Stimulated activated CD8-positive, alpha-beta memory T cell treated with anti-CD3 and anti-CD28 coated beads, Interleukin-12 subunit alpha, Interleukin-12 subunit beta, amount 100 ng/mL, for 24 hours (primary cell): ENCODE measurements around the gene GFOD1.

Experiments used
- DNase-seq: peaks from one replicate; pipeline ENCODE4 v3.0.0-alpha.2; 2020; ENCODE audit errors: extremely low read depth

Gene GFOD1

DNA sequence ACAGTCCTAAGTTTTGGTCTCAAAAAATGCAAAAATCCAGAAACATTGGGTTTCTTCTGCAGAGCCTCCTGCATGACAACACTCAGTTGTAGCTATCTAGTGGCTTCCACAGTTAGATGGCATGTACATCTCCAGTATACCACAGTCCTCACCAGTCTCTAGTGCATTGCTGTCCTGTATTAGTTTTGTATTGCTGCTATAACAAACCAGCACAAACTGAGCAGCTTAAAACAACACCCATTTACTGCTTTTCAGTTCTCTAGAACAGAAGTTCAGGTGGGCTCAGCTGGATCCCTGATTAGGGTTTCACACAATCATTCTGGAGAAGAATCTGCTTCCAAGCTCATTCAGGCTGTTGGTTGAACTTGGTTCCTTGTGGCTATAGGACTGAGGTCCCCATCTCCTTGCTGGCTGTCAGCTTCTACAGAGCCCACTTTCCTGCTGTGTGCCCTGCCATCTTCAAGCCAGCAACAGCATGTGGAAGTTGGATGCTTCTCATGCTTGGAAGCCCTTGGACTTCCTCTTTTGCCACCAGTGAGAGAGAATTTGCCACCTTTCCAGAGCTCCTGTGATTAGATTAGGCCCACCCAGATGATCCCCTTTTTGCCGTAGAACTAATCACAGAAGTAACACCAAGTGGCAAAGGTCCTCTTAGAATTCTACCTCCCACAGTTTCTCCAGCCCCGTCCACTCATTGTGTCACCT, 110.2 kb downstream of the GFOD1 start:
- DNase-seq = no peak

DNA sequence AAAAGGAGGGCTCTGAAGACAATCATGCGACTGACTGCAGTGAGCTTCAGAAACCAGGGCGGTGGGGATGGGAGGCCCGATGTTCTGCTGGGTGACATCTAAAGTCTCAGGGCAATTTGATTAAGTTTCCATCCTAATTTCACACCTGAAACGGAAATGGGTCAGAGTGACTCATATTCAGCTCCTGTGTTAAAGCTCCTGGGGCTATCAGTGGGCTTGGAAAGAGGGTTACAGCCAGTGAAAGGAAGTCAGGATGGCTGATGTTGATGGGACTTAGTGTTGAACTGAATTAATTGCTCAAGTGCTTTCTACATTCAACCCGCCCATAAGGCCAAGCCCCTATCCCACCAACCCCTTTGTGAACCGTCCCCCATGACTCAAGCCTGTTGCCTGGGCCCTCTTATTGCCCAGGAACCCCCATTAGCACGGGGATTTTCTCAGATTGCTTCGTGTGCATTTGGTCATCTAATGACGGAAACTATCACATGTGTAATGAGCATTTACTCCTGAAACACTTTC, 112.0 kb downstream of the GFOD1 start:
- peak; percentile 19 for DNase-seq

- no peak for DNase-seq
Observed at GRCh38 chr6:13373919-13374318, 113.5 kb downstream of the GFOD1 start.

DNA sequence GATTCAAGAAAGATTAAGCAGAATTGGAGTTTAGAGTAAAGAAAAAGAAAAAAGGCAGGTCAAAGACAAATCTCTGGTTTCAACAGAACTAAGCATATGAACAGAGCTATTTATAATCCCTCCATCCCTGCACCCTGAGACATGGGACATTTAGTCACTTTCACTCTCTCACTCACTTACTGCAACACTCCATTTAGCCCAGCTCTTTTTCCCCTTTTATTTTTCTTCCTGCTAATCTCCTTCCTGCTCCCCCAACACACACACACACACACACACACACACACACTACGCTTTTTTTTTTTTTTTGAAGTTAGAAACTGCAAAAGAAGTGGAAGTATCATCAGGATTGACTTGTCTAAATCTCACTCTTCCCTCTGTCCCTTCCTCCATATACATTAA, 113.9 kb downstream of the GFOD1 start:
- DNase-seq = no peak

DNA sequence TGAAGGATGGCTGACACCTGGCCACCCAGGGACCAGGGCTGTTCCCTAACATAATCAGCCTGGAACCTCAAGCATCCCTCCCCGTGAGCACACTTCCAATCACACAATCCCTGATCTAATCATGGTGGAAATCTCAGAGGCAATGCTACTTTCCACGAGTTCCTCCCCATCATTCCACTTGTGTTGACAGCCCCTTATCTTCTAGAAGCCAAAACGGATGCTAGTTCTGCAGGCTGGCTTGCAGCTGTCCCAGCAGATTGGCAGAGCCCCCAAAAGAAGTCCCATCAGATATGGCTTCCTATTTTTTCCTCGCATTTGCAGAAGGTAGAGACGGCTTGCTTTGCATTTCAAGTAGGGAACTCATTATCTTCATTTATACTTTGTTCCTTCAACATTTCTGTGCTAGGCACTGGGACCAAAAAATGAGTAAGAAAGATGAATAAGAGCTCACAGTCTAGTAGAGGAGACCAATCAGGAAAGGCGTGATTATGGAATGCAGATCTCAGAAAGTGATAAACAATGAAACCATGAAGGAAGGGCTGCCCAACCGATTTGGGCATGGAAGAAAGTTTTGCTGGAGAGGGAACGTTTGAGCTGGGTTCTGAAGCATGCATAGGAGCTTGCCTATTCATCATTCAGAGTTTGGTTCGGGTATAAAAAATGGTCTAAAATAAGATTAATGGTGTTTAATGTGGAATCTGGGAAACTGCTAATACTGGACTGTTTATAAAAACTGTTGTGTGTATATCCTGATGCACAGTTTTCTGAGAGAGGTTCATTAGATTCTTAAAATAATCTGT, 114.5 kb downstream of the GFOD1 start:
- no peak for DNase-seq

- no peak for DNase-seq
Observed at GRCh38 chr6:13372076-13372475, 115.3 kb downstream of the GFOD1 start.

DNA sequence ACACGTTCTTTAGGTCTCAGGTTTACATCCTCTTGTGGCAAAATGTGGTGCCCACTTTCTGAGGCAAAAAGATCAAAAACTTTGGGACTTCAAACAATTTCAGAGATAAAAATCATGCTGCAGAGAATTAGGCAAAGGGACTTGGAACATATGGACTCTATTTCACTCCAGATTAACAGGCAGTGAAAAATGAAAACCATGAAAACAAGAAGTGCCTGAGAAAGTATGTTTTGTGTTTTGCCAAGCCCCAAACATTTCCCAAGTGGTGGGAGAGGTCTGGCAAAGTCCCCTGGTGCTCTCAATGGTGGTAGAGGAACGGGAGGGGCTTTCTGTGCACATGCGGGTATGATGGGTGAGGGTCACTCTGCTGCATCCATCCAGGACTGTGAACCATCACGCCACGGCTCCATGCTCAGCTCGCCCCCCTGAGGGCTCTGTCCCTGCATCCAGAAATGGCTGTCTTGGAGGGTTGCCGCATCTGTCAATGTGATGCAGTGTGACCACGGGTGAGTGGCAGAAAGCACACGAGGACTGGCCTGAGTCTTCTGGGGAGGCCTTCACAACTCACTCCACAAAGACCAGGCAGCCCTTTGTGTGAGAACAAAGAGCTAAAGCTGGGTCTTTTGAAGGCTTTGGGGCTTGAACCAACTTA, 115.9 kb downstream of the GFOD1 start:
- DNase-seq = no peak

GRCh38 chr6:13370623-13371022, 116.8 kb downstream of the GFOD1 start:
- no peak for DNase-seq

- no peak for DNase-seq
Observed at GRCh38 chr6:13369591-13369990, 117.8 kb downstream of the GFOD1 start.

DNA sequence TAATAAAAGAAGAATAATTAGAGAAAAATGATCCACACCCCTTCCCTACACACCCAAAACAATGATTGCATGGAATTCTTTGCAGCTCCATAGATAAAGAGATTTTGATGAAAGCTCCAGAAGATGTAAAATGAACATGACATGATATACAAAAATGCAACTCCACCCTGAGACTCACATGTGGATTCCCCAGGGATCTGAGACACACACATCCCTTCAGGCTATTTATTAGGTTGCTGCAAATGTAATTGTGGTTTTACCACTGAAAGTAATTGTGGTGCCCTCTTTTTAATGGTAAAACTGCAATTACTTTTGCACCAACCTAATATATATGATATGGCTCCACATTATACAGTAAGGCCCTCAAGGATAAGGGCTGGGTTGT, 118.7 kb downstream of the GFOD1 start:
- DNase-seq = no peak

GRCh38 chr6:13368079-13368730, 119.2 kb downstream of the GFOD1 start:
- DNase-seq = no peak

- no peak for DNase-seq
Observed at GRCh38 chr6:13367396-13367795, 120.0 kb downstream of the GFOD1 start.

DNA sequence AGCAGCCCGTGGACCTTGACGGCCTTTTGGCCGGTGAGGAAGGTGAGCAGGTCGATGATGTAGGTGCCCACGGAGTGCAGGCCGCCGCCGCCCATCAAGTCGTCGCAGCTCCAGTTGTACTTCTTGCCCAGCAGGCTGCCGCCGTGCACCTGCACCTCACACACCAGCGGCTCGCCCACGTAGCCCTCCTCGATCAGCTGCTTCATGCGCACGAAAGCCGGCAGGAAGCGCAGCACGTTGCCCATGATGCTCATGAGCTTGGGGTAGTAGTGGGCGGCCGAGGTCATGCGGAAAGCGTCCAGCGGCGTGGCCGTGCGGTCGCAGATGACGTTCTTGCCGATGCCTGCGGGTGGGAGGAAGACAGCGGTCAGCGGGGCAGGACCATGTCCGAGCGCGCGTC, 122.1 kb downstream of the GFOD1 start:
- no peak for DNase-seq

DNA sequence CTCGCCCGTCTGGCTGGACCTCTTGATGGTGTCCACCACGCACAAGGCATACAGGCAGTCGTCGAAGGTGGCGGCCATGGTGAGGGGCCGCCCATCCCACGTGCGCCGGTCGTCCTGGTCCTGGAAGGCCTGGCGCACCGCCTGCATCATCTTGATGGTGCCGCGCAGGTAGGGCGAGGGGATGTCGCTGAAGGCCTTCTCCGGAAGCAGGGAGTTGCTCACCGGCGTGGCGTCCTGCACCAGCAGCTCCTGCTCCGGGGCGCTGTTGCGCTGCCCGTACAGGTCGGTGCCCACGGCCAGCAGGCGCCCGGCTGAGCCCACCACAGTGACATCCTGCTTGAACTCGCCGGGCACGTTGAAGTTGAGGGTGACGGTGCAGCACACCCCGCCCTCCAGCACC, 122.6 kb downstream of the GFOD1 start:
- DNase-seq = no peak

GRCh38 chr6:13362412-13362811, 125.0 kb downstream of the GFOD1 start:
- DNase-seq = no peak

DNA sequence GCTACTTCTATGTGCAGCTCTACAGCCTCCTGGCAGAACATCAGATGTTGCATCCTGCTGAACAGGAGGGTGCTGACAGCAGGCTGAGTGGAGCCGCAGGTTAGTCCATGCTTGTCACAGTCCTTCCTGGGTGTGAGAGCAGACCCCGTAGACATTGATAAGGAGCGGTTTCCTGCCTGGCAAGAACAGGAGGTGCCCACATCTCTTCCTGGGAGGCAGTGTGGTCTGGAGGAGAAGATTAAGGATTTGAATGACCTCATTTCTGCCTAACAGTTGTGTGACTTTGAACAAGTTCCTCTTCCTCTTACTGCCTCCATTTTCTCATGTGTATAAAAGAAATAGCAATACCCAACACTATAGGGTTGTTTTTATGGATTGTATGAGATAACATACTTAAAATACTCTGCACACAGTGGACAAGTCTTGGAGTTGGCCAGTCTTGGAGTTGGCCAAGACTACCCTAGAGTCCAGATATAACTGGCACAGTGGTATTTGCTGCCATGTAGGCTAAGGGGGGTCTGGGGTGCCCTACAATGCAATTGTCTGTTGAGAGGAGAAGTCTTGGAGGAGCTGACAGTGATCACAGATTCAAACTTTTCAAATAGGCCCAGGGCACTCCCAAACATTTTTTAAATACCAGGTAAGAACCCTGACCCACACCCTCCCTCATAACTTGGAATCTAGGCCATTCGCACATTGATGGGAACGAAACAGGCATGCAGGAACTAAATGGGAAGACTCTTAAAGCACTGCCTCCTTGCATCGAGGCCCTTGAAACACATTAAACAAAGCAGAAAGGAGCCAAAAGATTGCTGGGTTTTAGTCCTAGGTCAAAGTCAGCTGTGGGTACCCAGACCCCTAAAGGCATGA, 126.5 kb downstream of the GFOD1 start:
- no peak for DNase-seq

- DNase-seq = no peak
Observed at GRCh38 chr6:13359287-13359686, 128.1 kb downstream of the GFOD1 start.

- no peak for DNase-seq
Observed at GRCh38 chr6:13358511-13358910, 128.9 kb downstream of the GFOD1 start.

DNA sequence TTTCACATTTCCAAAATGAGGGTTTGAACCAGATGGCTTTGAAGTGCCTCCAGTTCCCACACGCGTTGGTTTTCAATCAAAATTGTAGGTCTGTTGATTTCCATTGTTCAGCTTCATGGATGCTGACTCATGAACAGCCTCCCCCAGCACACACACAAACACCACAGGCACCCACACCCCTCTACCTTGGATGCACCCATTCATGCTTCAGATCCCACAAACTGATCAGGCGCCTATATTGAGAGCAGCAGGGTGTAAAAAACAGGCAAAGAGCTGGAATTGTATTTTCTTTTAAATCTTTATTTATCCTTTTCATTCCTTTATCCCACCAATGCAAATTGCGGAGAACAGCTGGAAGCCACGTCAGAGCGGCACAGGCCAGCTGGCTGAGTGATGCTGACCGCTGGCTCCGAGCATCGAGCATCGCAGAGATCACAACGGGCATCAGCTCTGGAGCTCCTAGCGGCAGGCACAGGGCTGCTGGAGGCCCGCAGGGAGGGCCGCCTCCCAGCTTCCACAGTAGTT, 129.8 kb downstream of the GFOD1 start:
- DNase-seq = no peak

GRCh38 chr6:13355999-13356785, 131.2 kb downstream of the GFOD1 start:
- DNase-seq = no peak
